ENCODE data around the gene TRIM67.
"Not testable (repeated sequence)": the region's sequence is repeated elsewhere in the genome, so short reads cannot be mapped to it uniquely, and the experiment has no call there.

The TRIM67 gene
- total RNA-seq, result 0 reads per million in 2 donors

DNA sequence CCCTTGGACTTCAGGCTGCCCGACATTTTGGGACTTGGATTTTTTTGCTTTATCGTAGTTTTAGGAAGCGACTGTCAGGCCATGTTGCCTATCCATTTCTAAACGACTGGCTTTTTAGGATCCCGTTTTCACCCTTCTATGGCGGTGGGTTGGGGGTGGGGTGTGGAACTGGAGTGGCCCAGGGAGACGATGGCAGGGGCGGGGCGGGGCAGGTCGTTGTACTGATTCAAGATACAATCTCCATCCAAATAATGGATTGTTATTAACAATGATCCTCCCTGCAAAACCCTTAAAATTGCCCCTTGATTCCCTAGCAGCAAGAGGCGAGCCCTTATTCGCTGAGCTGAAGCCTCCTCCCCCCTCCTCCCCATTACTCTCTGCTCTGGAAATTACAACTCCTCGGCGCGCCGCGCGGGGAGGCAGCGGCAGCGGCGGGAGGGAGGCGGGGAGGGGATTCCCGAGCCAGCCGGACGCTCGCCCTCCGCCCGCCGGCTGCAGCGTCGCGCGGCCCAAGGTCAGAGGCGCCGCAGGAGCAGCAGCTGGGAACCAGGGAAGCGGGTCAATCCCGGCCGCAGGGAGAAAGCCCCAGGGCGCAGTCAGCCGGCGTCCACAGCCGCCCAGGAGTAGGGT is at the start of gene TRIM67:
TRIM67 (plus strand) TSS at position 392 of the 630 bp plus-strand sequence. CDS start 912 bp downstream, outside the sequence.
- no peak for DNase-seq

DNA sequence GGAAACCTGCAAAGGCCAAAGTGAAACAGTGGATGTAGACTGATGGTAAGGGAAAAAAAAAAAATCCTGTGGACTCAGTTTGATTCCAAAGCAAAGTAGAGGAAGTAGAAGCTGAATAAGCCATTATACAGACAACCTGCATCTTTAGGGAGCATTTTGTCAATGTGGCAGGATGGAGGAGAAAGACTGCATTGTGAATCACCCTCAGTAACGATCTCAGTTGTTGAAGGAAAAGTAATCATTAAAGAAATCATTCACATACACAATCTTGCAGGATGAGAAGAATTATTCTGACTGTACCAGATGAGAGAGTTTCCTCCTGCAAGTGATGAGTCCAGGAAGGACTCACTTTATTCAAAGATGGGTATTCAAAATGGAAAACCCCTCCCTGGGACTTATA is 45.1 kb upstream of the TRIM67 start:
- no peak for DNase-seq

DNA sequence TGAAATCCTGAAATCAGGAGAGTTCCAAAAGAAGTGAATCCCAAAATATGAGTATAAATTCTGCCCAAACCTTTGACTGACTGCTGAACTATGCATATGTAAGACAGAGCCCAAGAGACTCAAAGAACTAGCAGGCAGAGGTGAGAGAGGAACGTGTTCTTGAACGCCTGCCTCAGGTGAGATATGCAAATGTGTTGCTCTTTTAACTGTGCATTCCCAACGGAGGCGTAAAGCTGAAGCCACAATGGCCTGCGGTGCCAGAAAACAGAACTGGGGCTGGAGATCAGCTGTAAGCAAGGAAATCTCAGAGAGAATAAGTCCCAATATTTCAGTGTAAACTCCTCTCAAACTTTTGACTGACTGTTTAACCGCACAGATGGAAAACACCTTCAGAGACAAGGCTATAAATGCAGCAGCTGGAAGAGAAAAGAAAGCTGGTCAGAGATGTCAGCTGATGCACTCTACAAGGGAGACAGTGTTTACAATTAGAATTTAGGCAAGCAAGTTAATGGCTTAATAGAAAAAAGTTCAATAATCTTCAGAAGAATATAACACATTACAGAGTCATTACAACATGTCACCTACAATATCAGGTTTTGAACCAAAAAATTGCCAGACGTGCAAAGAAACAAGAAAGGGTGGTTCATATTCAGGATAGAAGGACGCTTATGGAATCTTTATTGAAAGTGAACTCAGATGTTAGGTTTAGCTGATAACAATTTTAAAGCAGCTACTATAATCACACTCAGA is 43.0 kb upstream of the TRIM67 start:
- DNase-seq, result no peak

DNA sequence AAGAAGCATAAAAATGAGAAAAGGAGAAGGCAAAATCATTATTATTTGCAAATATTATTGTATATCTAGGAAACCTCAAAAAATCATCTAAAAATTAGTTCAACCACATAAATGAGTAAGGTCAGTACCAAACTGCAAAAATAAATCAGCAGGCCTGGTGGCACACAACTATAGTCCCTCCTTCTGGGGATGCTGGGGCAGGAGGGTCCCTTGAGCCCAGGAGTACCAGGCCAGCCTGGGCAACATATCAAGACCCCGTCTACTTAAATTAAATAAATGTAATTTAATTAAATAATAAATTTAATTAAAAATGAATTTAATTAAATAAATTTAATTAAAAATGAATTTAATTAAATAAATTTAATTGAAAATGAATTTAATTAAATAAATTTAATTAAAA is 40.3 kb upstream of the TRIM67 start:
- DNase-seq, result no peak

DNA sequence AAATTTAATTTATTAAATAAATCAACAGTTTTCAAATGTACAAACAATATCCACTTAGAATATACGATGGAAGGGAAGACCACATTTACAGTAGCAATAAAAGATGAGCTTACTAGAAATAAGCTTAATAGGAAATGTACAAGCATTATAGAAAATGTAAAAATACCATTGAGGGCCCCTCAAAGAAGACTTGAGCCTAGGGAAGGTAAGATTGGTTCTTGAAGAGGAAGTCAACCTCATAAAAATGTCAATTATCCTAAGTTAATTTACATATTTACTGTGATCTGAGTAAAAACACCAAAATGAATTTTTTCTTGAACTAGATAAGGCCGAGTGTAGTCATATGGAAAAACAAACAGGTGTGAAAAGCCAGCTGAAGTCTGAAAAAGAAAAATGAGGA is 39.7 kb upstream of the TRIM67 start:
- no peak for DNase-seq

DNA sequence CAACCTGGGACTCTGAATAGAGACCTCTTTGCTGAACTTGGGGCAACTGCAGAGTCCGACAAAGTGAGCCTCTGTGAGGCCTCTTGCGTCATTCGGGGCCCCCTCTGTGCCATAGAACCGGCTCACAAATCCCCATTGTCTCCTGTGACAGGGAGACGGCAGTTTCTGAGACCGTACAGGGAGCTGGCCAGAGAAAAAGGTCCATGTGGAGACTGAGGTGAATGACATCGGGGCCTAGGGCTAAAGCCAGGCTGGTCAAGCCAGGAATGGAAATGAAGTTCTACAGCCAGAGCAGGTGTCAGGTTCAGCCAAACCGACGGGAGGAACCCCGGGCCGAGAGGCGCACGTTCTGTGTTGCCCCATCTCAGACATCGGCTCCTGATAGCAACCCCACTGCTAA is 37.1 kb upstream of the TRIM67 start:
- DNase-seq, result no peak

DNA sequence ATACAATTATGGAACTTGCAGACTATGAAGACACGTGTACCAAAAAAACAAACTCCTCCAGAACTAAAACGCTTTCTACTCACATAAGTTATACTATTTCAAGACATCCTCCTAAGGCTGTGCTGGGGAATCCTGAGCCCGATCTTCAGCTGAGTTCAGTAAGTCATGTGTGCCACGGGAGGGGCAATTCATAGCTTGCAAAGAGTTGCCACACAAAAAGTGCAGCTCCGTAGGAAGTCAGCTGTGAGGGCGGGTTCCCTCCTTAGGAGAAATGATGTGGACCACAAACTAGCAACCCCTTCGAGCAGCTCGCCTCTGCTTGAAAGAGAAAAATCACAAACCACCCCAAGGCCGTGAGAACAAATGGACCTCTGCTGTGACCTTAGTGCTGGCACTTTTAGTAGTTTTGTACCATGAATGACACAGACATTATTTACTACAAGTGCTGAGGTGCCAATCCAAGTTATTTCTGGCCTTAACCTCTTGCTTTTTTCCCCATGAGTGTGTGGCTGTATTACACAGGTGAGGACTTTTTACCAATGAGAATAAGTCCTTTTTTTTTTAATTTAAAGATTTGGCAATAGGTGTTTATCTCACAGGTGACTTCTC is 35.8 kb upstream of the TRIM67 start:
- no peak for DNase-seq

DNA sequence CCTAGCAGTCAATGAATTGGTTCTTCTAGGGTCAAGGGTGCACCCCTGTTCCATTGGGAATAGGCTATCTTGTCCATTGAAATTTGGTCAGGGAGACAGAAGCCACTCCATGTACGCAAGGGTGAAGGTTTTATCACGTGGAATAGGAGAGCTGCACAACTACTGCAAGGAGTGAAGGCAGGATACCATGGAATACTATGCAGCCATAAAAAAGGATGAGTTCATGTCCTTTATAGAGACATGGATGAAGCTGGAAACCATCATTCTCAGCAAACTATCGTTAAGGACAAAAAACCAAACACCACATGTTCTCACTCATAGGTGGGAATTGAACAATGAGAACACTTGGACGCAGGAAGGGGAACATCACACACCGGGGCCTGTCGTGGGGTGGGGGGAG is 34.8 kb upstream of the TRIM67 start:
- not testable (repeated sequence) for DNase-seq

DNA sequence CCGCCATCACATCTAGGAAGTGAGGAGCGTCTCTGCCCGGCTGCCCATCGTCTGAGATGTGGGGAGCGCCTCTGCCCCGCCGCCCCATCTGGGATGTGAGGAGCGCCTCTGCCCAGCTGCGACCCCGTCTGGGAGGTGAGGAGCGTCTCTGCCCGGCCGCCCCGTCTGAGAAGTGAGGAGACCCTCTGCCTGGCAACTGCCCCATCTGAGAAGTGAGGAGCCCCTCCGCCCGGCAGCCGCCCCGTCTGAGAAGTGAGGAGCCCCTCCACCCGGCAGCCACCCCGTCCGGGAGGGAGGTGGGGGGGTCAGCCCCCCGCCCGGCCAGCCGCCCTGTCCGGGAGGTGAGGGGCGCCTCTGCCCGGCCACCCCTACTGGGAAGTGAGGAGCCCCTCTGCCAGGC is 33.4 kb upstream of the TRIM67 start:
- DNase-seq, result not testable (repeated sequence)

DNA sequence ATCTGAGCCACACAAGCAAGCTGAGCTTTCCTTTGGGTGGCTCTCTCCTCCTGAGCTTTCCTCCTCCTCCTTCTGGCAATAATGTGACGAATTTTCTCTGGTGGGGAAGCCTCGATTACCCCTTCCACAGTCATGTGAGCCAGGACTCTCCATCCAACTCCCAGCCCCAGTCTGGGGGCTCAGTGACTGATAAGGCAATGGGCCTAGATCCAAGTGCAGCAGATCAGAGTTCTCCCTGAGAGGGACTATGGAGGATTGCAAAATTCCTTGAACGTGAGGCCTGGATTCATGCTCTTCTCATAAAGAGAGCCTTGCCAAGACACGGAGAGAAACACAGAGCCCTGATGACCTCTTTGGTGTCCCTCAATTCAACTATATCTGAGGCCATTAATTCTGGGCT is 31.3 kb upstream of the TRIM67 start:
- no peak for DNase-seq

DNA sequence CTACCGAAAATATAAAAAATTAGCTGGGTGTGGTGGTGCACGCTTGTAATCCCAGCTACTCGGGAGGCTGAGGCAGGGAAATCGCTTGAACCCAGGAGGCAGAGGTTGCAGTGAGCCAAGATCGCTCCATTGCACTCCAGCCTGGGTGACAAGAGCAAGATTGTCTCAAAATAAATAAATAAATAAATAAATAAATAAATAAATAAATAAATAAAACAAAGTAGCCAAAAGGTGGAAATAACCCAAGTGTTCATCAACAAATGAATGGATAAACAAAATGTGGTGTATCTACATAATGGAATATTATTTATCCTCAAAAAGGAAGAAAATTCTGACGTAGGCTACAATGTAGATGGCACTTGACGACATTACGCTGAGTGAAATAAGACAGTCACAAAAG is 29.3 kb upstream of the TRIM67 start:
- not testable (repeated sequence) for DNase-seq

DNA sequence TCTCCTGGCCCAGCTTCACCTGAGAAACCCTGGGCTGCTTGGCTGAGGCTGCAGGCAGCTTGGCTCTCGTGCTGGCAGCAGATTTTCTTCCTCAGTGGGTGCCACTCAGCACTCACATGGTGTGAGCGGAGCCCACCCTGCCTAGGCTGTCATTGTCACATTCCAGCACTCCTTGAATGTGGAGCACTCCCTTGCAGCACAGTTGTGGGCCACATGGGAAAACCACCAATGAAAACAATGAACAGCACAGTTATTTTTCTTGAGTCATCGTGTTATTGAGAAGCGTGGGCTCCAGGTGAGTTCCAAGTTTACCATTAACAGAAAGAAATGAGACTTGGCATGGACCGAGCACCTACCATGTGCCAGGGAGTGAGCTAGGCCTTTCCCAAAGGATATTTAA is 27.2 kb upstream of the TRIM67 start:
- no peak for DNase-seq

DNA sequence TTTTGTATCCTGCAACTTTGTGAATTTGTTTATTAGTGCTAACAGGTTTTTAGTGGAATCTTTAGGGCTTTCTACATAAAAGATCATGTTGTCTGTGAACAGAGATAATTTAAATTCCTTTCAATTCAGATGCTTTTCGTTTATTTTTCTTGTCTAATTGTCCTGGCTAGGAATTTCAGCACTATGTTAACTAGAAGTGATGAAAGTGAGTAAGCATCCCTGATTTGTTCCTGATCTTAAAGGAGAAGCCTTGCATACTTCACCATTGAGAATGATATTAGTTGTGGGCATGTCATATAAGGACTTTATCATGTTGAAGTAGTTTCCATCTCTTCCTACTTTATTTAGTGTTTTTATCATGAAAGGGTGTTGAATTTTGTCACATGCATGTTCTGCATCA is 23.6 kb upstream of the TRIM67 start:
- DNase-seq, result no peak

DNA sequence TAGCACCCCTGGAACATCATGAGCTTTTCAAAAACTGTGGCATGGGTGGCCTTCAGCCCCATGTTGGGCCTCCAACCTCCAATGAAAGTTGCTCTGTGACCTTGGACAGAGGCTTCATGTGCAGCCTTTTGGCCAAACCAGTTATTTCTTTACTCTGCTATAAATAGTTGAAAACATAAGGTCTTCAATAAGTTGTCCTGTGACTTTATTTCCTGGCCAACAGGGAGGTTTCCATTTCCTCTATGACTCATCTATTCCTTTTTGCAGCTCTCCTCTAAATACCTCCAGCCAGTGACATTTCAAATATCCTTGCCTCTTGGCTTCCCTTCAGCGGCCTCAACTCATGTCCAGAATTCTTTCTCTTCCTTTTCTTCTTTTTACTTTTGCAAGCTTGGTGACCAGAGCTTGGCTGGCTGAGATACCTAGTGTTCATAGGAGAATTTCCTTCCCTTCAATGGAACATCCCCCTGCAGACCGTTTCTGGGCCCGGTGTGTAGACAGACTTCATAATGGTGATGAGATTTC is 22.7 kb upstream of the TRIM67 start:
- no peak for DNase-seq

DNA sequence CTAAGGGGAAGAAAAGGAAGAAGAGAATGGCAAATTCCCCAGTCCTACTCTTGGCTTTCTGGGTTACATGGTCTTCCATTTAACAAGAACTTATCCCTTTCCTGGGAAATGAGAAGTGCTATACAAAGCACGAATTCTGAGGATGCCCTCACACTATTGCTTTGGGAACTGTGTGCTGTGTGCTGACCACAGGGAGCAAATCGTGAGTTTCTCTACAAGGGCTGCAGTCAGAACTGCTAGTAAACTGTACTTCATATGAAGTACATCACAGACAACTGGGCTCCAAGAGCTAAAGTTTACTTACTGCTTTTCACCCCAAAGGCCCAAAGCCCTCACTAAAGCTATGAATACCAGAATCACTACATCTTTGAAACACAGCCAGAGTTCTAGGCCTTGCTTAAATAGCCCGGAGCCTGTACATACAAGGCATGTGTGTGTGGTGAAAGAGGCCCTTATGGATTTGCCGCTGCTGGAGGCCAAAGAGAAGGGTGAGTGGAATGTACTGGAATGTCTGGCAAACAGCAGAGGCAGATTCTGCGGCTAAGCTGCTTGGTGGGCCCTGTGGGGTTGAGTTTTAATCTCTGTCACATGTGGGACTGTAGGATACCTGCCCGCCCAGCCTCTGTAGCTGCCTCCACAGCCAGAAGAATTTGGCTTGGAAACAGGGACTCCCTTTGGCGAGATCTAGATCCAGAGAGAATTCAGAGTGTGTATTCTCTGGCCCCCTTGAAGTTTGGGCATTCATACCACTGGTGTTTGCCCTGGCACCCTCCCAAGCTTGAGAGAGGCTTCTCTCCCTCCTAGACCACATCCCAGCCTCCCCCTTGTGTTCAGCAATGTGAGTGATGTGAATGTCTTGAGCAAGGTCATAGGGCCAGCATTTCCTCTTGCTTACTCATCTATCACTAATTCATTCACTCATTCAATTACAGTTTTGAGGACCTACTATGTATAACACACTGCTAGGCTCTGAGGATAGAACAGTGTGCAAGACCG is 21.9 kb upstream of the TRIM67 start:
- no peak for DNase-seq

DNA sequence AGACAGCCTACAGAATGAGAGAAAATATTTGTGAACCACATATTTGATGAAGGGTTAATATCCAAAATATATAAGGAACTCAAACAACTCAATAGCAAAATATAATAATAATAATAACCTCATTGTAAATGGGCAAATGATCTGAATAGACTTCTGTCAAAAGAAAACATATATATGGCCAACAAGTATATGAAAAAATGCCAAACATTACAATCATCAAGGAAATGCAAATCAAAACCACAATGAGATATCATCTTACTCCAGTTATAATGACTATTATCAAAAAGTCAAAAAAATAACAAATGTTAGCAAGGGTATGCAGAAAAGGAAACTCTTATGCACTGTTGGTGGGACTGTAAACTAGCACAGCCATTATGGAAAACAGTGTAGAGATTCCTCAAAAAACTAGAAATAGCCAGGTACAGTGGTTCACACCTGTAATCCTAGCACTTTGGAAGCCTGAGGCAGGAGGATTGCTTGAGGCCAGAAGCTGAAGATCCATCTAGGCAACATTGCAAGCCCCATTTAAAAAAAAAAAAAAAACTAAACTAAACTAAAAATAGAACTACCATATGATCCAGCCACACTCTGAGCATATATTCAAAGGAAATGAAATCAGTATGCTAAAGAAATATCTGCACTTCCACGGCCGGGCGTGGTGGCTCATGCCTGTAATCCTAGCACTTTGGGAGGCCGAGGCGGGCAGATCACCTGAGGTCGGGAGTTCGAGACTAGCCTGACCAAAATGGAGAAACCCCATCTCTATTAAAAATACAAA is 17.3 kb upstream of the TRIM67 start:
- no peak for DNase-seq

DNA sequence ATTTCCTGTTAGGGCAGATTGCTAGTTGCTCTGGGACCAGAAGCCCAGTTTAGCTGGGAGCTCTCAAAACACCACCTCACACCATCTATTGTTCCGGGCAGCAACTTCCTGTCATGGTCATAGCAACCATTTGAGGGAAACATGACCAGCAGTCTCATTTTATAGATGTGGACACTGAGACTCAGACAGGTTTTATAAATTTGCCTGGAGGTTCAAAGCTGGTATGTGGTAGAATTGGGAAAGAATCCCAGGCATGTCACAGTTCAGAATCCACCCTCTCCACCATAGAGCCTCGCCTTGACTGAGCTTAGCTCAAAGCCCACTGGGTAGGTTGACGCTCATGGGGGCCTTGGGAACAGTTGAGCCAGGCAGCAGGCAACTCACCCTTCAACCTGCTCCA is 14.0 kb upstream of the TRIM67 start:
- DNase-seq, result no peak

DNA sequence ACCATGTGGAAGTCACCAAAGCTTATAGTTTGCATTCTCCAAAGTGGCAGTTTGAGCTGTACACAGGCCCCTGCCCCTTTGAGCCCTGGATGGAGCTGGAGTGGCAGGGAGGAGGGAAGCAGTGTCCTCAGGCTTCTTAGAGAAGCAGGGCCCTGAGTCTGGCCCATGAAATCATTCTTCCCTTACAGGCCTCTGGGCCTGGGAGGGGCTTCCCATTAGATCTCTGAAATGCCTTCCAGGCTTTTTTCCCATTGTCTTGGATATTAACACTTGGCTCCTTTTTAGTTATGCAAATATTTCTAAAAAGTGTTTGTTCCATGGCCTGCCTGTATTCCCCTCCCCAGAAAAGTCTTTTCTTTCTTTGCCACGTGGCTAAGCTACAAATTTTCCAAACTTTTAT is 10.0 kb upstream of the TRIM67 start:
- no peak for DNase-seq

DNA sequence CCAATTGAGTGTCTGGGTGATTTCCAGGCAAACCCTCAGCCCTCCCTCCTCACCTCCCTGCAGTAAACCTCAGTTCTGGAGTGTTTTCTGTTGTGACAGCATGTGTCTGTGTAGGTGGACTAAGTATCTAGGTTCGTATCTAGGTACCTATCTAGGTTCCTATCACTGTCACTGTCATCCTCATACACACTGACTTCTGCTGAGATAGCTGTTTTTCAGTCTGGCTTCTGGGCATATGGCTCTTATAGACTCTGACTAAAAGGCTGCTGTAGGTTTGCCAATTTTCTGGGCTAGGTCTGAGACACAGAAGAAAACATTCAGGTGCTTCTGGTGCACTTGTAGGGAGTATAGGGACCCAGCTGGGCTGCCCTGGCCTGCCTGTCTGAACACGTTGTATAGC is 8.1 kb upstream of the TRIM67 start:
- DNase-seq, result no peak

DNA sequence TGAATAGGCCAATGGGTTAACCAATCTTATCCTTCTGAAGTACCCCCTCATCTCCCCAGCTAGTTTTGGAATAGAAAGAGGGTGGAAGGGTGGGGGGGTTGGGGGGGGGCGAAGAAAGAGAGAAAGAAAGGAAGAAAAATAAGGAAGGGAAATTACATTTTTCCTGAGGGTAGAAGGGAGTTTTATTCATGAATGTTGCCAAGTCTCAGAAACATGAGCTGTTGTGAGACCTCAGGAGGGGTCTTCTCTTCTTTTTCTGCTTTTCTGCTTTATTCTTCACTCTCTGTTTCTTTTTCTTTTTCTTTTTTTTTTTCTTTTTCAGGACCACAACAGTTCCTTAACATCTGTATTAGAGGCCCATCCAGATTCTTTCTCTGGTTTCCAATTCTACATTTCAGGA is 6.0 kb upstream of the TRIM67 start:
- DNase-seq, result no peak

DNA sequence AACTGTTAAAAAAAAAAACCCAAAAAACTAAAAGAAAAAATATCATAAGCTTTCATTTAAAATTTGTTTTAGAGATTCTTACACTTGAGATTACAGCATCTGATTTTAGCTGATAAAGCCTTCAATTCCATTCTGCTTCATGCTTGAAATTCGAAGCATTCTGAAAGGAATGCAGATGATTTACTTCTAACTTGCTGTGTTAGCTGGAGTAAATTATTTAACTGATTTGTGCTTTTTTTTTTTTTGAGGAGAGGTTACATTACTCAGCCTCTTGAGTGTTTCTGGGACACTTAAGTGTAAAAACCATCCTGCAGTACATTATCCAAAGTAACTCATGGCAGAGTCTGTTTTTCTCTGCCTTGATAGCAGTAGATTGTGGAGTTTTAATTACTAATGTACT is 4.5 kb upstream of the TRIM67 start:
- no peak for DNase-seq

DNA sequence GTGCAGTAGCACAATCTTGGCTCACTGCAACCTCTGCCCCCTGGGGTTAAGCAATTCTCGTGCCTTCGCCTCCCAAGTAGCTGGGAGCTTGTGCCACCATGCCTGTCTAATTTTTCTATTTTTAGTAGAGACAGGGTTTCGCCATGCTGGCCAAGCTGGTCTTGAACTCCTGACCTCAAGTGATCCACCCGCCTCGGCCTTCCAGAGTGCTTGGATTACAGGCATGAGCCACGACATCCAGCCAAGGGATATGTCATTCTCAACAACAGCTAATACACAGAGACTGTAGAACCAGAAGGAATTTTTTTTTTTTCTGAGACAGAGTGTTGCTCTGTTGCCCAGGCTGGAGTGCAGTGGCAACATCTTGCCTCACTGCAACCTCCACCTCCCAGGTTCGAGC is 3.7 kb upstream of the TRIM67 start:
- not testable (repeated sequence) for DNase-seq
